ELR (cell line): Measurements from ENCODE around the gene TNP2.
"Not testable (repeated sequence)": the region's sequence is repeated elsewhere in the genome, so short reads cannot be mapped to it uniquely, and the experiment has no call there.

Experiments used
- DNase-seq: peaks from one replicate; pipeline ENCODE4 v3.0.0-alpha.2; 2015; ENCODE audit warnings: low read depth

TNP2 gene

DNA sequence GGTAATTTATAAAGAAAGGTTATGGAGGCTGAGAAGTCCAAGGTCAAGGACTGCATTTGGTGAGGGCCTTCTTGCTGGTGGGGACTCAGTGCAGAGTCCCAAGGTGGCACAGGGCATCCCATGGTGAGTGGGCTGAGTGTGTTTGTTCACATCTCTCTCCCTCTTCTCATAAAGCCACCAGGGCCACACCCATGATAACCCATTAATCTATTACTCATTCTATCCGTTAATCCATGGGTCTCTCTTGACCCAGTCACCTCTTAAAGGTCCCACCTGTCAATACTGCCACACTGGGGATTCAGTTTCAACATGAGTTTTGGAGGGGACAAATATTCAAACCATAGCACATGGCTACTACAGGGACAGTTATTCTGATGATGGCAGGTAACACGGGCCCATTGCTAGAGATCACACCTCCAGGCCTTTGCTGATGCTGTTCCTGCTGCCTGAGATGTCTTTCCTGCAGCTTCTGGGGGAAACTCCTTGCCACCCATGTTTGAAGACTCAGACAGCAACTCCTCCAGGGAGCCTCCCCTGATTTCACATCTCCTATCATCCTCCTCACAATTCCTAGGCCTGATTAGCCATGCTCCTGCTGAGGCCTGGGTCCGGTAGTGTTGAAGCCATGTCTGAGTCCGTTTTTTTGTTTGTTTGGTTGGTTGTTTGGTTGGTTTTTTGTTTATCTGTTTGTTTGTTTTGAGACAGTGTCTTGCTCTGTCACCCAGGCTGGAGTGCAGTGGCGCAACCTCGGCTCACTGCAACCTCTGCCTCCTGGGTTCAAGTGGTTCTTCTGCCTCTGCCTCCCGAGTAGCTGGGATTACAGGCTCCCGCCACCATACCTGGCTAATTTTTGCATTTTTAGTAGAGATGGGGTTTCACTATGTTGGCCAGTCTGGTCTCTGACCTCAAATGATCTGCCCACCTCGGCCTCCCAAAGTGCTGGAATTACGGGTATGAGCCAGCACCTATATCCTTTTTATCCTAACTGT is 29.2 kb downstream of the TNP2 start:
- DNase-seq, result no peak

DNA sequence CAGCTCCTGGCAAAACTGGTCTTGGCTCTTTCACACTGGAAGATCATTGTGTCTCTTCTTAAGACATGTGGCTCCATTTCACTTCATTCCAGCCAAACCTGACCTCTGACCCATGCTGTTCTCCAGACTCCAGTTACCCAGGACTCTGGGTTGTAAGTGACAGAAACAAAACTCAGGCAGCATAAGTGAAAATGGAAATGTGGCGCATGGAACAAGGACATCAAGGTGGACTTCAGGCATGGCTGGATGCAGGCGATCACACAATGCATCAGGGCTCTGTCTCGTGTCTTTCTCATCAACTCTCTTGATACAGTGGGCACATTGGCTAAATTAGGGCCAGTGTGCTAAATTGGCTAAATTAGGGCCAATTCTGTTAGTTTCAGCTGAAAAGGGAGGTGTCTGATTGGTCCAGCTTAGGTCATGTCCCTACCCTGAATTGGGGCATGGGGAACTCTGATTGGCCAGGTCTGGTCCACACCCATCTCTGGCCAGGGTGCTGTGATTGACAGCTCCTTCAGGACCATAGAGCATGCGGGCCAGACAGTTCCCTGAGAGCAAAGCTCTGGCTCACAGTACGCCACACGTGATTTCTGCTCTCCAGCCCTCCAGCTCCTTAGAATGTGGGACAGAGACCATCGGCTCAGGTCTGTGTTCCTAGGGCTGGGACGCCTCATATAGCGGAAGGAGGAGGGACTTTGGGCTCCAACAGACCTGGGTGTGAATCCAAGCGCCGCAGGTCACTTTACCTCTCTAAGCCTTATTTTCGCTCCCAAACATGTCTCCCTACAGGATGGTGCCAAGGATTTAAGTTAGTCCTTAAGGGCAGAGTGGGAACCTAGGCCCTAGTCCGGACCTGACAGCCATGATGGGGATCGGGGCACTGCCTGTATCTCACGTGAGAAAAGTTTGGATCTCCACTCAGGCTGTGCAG is 30.6 kb downstream of the TNP2 start:
- DNase-seq, result no peak

DNA sequence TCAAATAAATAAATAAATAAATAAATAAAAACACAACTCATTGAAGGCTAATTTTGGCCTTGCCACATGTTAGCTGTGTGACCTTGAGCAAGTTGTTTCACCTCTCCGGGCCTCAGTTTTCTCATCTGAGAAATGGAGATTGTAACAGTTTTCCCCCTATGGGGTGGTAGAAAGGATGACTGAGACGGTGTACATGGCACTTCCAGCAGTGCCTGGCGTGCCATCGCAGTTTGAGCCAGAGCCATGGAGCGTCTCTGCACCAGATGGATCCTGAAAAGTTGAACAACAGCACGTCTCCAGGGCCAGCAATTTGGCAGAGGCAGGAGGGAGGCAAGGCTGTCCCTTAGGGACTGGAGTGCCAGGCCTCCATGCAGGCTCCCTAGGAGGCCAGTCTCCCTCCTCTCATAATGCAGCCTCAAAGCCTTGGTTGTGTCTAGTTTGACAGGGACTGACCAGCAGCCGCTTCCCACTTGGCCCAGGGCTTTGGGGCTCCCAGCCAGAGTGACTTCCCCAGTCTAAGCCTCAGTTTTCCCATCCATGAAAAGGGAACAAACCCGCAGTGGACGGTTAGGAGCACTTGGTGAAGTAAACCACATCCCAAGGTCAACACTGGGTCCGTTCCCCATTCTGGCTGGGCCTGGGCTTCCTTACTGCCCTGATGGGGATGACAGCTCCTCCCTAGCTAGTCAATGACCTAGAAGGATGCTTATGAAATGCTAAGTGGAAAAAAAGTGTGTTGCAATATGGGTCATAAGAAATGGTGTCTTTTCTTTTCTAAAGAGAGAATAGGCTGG is 32.5 kb downstream of the TNP2 start:
- no peak for DNase-seq

DNA sequence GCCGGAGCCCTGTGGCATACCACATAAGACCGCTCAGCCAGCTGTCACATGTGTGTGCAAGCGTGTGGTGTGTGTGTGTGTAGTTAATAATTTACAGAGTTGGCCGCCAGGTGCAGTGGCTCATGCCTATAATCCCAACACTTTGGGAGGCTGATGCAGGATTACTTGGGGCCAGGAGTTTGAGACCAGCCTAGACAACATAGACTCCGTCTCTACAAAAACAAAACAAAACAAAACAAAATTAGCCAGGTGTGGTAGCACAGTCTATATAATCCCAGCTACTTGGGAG is 33.5 kb downstream of the TNP2 start:
- DNase-seq, result no peak

DNA sequence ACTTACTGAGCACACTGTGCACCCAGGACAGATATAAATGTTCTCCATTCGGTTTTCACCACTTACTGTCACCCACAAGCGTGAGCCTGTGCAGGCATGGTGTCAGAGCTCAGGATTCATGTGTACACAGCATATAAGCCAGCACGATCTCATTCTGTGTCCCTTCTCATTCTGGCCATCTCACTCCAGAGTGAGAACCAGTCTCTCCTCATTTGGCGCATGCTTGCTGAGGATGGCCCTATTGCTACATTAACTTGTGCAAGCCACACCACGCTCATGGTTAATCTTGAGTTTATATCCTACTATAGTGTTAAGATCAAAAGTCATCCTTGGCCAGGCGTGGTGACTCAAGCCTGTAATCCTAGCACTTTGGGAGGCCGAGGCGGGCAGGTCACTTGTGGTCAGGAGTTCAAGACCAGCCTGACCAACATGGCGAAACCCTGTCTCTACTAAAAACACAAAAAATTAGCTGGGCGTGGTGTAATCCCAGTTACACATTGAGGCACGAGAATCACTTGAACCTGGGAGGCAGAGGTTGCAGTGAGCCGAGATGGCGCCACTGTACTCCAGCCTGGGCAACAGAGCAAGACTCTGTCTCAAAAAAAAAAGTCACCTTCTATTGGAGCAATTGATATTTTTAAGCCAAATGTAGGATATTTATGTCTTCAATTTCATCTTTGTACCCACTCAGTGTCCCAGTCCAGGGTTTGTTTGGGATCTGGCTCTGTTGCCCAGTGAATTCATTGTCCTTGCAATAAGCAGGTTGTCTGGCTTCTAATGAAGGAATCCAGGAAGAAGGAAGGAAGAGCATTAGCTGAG is 34.0 kb downstream of the TNP2 start:
- DNase-seq, result peak; percentile 63

DNA sequence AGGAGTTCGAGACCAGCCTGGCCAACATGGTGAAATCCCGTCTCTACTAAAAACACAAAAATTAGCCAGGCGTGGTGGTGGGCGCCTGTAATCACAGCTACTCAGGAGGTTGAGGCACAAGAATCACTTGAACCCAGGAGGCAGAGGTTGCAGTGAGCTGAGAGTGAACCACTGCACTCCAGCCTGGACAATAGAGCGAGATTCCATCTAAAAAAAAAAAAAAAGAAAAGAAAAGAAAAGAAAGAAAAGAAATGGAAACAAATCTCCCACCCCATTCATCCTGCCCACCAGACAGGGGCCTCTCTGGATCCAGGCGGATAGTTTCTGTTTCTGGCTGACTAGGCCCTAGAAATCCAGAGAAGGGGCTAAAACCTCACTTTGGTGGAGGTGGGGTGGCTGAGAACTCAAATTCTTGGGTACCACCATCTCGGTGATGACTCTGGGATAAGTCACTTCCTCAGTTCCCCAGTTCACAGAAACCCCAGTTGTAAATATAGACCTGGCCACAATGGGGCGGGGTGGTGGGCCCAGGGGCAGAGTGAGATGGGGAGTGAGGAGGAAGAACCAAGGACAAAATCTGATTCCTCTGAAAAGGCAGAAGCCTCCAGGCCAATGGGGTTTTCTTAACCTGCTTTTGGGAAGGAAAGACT is 35.3 kb downstream of the TNP2 start:
- peak; percentile 82 for DNase-seq

DNA sequence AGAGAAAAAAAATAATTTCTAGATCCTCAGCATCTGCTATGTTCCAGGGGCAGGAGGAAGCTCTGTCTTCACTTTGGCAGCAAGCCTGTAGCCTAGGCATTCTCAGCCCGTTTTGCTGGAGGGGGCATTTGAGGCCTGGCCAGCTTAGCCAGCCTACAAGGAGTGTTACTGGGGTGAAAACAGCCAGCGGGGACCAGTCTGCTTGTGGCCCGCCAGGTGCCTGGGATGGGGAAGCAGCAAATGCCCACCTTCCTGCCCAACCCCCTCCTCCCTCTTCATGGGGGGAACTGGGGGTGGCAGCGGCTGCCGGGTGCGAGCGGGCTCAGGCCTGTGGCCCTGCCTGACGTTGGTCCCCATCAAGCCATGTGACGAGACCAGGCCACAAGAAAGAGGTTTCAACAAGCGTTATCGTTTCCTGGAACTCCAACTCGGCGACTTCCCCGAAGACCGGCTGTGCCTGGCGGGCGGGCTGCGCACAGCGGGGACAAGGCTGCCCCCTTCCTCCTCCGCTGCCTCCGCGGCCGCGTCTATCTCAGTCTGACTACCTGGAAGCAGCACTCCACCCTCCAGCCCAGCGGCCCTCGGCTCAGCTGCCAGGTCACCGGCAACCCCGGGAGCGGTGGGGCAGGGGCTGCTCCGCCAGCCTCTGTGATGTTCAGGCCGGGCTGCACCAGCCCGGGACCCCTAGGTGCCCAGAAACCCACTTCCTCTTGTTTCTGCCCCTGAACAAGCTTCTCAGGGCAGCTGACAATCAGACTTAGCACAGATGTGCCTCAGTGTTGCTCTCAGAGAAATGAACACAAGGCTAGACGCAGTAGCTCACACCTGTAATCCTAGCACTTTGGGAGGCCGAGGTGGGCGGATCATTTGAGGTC is 36.0 kb downstream of the TNP2 start:
- no peak for DNase-seq

DNA sequence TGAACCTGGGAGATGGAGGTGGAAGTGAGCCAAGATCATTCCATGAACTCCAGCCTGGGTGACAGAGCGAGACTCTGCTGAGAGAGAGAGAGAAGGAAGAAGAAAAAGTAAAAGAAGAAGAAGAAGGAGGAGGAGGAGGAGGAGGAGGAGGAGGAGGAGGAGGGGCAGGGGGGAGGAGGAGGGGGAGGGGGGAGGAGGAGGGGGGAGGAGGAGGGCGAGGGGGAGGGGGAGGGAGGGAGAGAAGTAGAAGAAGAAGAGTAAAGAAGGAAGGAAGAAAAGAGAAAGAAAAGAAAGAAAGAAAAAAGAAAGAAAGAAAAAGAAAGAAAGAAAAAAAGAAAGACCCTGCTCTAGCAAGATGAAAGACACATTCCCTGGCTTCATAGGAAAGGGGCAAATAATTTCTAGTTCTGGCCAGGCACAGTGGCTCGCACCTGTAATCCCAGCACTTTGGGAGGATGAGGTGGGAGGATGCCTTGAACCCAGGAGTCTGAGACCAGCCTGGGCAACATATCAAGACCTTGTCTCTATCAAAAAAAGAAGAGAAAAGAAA is 36.7 kb downstream of the TNP2 start:
- no peak for DNase-seq

DNA sequence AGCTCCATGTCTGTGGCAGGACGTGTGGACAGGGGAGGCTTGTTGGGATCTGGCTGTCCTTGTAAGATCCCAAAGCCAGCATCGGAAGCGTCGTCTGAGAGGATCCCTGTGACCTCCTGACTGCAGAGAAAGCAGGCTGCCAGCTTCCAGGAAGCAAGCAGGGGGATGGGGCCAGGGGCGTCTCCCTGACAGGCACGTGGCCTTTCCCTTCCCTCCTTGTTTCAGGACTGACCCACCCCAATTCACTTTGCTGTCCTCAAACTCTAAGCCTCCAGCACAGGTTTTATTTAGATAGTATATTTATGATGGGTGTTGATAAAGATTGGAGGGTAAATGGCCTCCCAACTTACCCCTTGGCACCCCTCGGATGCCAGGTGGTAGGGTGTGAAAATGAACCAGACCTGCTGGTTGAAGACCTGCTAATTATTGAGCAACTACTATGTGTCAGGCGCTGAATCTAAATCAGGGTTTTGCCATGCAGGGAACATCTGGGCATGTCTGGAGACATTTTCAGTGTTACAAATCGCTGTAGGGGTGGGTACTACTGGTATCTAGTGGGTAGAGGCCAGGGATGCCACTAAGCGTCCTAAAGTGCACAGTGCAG is 37.7 kb downstream of the TNP2 start:
- DNase-seq, result no peak

DNA sequence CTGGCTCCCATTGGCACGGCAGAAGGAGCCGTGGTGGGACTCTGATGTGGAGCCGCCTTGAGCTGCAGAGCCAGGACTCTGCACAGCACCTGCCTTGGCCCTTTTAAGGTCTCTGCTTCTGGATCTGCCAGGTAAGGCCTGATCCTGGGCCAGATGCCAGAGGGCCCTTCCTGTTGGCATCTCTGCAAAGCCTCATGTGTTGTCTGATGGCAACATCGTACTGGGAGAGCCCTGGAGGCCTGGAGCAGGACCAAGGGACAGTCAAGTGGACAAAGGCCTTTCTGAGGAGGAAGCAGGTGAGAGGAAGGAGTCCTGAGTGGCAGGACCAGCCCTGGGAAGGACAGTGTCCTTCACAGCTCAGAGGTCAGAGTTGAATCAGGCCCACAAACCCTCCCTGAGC is 39.2 kb downstream of the TNP2 start:
- DNase-seq, result no peak

DNA sequence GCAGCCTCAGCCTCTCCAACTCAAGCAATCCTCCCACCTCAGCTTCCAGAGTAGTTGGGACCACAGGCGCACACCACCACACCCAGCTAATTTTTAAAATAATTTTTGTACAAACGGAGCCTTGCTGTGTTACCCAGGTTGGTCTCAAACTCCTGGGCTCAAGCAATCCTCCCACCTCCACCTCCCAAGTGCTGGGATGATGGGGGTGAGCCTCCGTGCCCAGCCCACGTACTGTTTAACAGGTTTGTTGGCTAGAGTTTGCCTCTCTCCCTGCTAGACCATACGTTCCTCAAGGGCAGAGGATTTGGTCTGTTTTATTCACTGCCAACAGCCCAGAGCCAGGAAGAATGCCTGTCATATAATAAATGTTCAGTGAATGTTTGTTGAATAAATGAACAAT is 39.7 kb downstream of the TNP2 start:
- no peak for DNase-seq

DNA sequence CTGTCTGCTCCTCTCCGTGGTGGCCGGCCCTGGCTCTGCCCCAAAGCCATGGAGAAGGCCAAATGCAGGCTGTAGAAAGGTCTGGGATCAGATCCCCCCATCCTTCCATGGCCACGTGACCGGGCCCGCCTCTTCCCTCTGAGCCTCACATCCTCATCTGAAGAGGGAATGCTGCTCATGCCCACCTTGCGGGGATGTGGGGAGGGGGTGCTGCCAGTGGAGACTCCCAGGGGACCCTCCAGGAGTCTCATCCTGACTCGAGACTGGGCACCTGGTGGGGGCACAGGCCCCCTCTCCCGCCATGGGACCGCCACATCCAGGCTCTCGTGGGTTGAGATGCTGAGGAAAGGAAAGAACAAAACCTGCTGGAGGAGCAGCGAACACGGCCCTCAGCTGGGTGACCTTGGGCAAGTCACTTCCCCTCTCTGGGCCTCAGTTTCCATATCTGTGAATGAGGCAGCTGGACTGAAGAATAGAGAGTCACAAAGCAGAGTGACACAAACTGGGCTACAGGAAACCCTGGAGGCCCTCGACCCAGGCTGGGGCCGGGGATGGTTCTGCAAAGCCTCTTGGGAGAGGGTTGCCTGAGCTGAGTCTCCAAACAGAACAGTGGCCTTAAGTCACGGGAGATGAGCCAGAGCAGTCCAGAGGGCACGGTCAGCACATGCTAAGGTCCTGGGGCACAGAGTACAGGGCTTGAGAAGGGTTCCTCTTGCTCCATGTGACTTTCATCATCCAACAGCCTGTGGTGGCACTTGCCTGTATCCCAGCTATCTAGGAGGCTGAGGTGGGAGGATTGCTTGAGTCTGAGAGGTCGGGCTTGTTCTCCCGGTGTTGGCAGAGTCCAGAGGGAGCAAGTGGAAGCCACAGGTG is 43.2 kb downstream of the TNP2 start:
- DNase-seq, result no peak

DNA sequence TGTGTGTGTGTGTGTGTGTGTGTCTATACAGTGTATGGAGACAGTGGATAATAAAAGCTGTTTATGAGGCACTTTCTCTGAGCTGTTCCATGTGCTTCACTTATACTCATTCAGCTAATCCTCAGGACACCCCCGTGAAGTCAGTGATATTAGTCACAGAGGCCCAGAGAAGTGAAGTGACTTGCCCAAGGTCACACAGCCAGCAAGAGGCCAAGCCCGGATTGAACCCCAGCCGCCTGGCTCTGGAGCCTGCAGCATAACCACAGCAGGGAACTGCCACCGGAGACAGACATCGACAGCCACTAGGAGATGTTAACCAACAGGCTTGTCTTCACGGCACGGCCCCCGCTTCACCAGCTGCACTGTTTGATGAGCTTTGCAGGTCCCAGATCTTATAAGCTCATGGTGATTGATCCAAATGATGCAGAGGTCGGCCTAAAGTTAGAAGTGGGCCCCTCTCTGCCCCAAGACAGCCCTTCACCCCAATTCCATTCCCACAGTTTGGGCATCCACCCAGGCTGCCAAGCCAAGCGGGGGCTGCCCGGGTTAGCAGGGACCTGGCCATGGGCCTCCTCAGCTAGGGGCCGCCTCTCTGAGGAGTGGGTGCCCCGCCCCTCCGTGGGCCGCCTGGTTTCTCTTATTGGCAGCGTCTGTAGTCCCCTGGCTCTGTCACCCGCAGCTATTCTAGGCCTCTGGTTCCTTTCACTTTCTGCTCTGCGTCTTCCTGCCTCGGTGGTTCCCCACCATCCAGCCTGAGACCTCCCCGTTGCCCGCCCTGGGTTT is 44.0 kb downstream of the TNP2 start:
- no peak for DNase-seq

DNA sequence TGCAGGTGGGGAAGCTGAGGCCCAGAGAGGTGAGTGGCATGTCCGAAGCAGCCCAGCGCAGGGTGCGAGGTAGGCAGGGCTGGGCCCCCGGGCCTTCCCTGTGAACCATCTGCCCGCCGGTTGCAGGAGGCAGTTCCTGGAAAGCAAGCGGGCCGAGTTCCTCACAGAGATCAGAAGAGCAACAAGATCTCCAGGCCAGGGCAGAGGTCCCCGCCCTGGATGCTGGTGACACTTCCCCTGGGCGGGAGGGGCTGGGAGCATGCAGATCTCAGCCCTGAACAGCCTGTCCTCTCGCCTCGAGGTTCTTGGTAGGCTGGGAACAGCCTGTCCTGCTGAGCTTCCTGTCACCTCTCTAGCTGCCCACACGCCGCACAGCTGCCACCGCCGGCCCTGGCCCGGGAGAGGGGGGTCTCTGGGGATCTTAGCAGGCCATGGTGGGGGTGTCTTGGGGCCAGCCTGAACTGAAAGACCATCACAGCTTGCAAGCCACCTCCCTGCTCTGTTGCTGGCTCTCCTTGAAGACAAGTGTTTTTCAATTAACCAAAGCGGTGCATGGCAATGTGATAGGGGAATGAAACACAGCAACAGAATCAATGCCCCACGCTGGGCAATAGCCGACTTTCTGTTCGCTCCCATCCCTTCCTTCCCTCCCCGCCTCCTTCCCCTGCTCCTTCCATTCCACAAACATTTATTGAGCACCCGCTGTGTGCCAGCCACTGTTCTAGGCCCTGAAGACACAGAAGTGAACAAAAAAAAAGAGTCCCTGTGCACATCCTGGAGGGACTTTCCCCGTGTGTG is 44.8 kb downstream of the TNP2 start:
- no peak for DNase-seq

DNA sequence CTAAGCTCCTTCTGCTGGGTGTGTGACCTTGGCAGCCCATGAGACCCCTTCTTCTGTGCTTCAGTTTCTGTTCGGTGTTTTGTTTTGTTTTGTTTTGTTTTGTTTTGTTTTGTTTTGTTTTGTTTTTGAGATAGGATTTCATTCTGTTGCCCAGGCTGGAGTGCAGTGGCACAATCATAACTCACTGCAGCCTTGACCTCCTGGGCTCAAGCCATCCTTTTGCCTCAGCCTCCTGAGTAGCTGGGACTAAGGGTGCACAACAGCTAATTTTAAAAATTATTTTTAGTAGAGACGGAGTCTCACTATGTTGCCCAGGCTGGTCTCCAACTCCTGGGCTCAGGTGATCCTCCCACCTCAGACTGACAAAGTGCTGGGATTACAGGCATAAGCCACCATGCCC is 48.6 kb downstream of the TNP2 start:
- DNase-seq, result not testable (repeated sequence)

DNA sequence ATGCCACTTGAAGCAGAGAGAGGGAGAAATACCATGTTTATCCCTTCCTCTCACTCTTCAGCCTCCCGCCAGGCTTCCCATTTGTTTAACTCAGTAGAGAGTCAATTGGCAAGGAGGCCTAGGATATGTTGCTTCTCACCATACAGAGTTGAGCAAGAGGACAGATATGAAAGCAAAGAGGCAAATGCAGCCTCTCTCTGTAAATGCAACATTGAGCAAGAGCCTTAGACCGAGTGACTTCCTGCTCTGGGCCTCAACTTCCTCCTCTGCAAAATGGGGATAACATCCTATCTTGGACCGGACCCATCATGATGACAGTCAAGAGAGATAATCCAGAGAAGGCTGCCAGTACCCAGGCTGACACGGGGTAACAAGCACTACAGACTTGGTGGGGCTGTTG is 49.9 kb downstream of the TNP2 start:
- no peak for DNase-seq

DNA sequence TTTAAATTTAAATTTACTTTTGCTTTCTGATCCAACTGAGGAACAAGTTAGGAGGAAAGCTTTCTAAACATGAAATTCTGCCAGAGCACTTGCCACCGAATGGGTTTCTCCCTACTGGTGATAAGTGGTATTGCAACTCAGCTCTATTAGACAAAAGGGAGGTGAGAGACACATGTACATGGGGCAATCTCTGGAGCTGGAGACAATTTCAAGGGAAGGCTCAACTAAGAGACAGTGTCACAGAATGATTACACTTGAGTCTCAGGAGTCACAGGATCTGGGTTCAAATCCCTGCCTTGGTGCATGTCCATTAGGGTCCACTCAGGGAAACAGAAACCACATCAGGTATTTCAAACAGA is 50.5 kb downstream of the TNP2 start:
- peak; percentile 41 for DNase-seq
